Measurements from ENCODE around the gene TMEM132D. TPM values are rescaled to one million over a fixed set of nuclear protein-coding genes. Genes with fewer than 3 reads are reported as not detected.

Gene TMEM132D

DNA sequence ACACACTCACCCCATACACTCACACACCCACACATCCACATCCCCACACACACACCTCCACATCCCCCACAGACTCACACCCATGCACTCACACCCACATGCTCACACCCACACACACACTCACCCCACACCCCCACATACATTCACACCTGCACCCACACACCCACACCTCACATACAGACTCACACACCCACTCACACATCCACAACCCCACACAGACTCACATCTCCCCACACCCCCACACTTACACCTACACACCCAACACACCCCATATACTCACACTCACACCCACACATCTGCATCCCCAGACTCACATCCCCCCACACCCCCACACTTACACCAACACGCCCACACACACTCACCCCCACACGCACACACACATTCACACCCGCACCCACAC lies 878.8 kb downstream of the TMEM132D start:
- Histone ChIP-seq H3K4me2 (ENCODE audit: low read length, poor library complexity, severe bottlenecking) (no peak overlapping the region), H3K36me3 (ENCODE audit: control insufficient read depth in 1 of 2, insufficient read depth in 2 of 2, low read depth in 1 of 2, low read length in 2 of 2) (no peaks in the 10 kb centered on the region), H2BK120ac (ENCODE audit: low read depth, low read length) (no peak overlapping the region), H2BK15ac (ENCODE audit: low read depth, poor library complexity, severe bottlenecking) (no peak overlapping the region), H3K4me3 (ENCODE audit: insufficient read depth in 1 of 2, low read depth in 1 of 2, low read length in 2 of 2) (peak overlapping the region in 1 of 2 experiments; percentile 12), H3K79me1 (replicated peaks; ENCODE audit: low read length, poor library complexity, severe bottlenecking) (no peaks in the 10 kb centered on the region), H3K27me3 (ENCODE audit: control insufficient read depth in 1 of 2, insufficient read depth in 1 of 2, low read length in 2 of 2) (peaks cover 0 to 4% of the 10 kb centered on the region in 2 experiments), H3K14ac (ENCODE audit: low read length in 2 of 2) (no peak overlapping the region), H4K91ac (ENCODE audit: low read length) (no peak overlapping the region), H3K9me3 (ENCODE audit: control insufficient read depth, low read length) (peaks cover 15% of the 10 kb centered on the region), H3K9ac (ENCODE audit: low read length) (no peak overlapping the region), H3K27ac (ENCODE audit: low read length, poor library complexity, severe bottlenecking) (no peak overlapping the region), H2AFZ (ENCODE audit: low read depth, low read length) (no peak overlapping the region), H4K8ac (ENCODE audit: low read length) (no peak overlapping the region), H3K18ac (ENCODE audit: low read depth in 1 of 2, low read length in 2 of 2) (no peak overlapping the region), H3K4me1 (ENCODE audit: control insufficient read depth, insufficient read depth, low read depth, low read length) (no peaks in the 10 kb centered on the region), H3K23ac (ENCODE audit: low read length in 2 of 2) (no peak overlapping the region), H3K4ac (ENCODE audit: low read depth in 1 of 2, low read length in 2 of 2) (no peak overlapping the region), H2AK5ac (ENCODE audit: low read length, severe bottlenecking) (no peak overlapping the region), H2BK5ac (ENCODE audit: low read depth, low read length, poor library complexity, severe bottlenecking) (no peak overlapping the region), H2BK12ac (ENCODE audit: low read length in 2 of 2) (no peak overlapping the region)
- WGBS, result 88% methylated on average over 3 of the region's 3 CpGs
- no peak for DNase-seq

Small RNAs within 50 kb of the gene (small RNA-seq; reads per million reads assigned to genes)
- not detected for gene RF02271 (ENCODE audit: low read depth)

Data from mesenchymal stem cell (in vitro differentiated cells and primary cell).